ACHN (cell line): Measurements from ENCODE around the gene LRRN4CL.
A peak's percentile ranks its signal among the peaks of the same experiment; 100 is the strongest.
"Not testable (repeated sequence)": the region's sequence is repeated elsewhere in the genome, so short reads cannot be mapped to it uniquely, and the experiment has no call there.

Source experiments
- DNase-seq: peaks from one replicate; pipeline ENCODE4 v3.0.0-alpha.2; 2015
- in situ Hi-C: cut with HindIII; loops from 2 replicates; pipeline ENCODE4 v1.10.0; 2017; ENCODE audit warnings: low sequenced_read_pairs, low pct_ligation_motif_present, low pct_unique_long_range_greater_than_20kb

LRRN4CL gene

DNA sequence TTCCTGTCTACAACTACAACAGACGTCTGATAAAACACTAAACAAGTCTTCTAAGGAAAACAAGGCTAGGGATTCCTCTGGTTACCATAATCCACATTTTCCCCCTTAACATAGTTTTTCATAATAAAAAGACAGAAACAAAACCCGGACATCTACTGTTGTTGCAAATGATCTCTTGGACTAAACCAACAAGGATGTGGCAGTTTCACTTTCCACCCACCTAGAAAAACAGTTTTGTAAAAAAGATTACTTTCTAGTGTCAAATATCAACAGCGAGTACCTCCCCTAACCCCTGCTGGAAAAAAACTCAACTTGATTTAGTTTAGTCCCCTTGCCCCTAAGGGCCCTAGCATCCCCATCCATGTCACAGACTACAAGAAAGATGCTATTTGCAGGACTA lies 23.5 kb upstream of the LRRN4CL start:
- in situ Hi-C loops, result loop anchor here (5.0 kb wide), 1 partner anchor 41 kb away; the partner anchor contains the start of genes LBHD1 and UQCC3
- DNase-seq, result no peak

DNA sequence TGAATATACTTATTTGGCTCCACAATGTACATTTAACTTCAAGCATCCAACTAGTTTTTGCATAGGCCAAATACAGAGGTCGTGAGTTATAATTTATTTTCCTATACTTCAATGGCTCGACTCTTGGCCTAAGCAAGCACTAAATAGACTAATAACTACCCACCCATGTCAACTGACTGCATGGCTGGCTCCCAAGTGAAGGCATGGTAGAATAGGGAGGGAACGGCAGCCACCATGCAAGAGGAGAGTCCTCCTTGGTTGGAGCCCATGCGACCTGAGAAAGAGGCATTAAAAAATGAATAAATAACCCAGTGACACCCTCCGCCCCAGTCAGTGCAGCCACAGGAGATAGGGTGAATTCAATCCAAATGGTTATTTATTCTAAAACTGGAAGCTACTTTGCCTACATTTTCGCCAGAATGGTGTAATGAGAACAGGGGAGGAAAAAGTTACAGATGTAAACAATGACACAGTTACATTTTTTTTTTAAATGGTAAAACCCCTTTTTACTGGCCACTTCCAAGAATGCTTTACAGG lies 23.0 kb upstream of the LRRN4CL start:
- in situ Hi-C loops, result loop anchor here (5.0 kb wide), 1 partner anchor 40 kb away; the partner anchor contains the start of genes LBHD1 and UQCC3
- DNase-seq, result no peak

DNA sequence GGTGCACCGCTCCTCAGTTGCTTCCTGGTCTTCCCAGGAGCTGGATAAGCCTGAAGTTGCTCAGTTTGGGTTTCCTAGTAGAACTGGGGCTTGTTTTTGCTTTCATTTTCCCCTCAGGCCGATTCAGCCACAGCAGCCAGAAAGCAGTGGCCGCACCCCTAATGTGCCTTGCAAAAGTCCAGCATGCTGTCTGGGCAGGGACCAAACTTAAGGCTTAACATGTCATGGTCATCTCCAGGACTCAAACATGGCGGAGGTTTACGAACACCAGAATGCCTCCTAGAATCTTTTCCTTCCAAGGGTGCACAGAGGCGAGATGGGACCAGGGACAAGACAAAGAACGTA lies 20.6 kb upstream of the LRRN4CL start:
- DNase-seq, result no peak
- in situ Hi-C loops, result loop anchor here (5.0 kb wide), 1 partner anchor 38 kb away; the partner anchor contains the start of genes LBHD1 and UQCC3

DNA sequence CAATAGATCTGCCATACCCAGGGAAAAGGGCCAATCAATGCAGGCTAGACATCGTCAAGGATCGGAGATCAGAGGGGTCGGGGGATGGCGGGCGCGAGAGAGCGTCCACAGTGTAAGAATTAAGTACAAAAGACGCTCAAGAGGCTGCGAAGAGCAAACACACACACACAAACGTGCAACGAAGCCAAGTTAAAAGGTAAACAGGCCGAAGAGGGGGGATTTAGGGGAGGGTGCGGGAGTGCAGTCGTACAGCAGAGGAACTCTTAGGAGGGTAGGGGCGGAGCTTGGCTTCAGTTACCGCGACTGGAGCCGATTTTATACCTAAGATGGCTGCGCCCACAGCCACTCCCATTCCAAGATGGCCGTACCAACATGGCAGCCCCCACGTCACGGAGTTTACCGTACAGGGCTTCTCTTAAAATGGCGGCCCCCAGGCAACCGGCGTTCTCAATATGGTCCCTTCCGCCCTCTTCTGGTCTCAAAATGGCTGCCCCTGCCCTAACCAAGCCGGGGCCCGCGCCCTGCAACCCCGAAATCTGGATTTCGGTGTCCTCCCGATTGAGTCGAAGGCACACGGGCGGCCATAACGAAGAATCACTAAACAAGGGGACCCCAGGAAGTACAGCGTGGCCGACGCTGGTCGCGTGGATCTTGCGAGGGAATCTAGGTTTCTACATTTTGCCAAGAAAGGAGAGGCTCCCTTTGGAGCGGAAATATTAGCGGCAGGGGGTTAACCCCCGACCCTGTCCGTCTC lies 20.1 kb upstream of the LRRN4CL start:
- in situ Hi-C loops, result no loop called here
- peak; percentile 95 for DNase-seq

DNA sequence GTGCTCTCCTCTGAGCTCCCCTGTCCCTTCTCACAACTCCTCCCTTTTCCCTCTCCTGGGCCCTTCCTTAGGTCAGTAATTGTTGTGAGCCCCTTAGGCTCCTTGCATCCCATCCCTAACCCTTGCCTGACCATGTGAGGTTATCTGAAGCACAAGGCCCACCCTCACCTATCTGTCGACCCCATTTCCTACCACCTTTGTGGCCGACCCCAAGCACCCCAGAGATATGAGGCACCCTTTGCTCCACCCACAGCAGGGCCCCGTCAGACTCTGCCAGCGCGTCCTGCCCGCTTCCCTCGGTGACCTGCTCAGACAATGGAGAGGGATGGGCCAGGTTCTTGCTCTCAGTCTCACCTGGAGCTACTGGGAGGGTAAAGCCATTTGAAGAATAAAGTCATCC lies 19.5 kb upstream of the LRRN4CL start:
- DNase-seq, result no peak
- in situ Hi-C loops, result no loop called here

DNA sequence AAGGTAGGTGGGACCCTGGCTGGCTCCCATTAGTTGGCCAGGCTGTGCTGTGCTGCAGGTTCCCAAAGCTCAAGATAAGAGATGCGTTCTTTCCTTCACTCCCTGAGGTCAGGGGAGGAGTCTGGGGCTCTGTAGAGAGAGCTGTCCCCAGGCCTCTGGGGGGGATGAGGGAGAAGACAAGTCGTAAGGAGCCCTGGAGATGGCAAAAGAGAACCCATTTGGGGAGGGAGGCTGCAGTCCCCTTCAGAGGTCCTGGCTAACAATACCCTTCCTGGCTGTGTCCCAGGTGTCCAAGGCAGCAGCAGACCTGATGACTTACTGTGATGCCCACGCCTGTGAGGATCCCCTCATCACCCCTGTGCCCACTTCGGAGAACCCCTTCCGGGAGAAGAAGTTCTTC lies 19.1 kb upstream of the LRRN4CL start:
- in situ Hi-C loops, result no loop called here
- no peak for DNase-seq

DNA sequence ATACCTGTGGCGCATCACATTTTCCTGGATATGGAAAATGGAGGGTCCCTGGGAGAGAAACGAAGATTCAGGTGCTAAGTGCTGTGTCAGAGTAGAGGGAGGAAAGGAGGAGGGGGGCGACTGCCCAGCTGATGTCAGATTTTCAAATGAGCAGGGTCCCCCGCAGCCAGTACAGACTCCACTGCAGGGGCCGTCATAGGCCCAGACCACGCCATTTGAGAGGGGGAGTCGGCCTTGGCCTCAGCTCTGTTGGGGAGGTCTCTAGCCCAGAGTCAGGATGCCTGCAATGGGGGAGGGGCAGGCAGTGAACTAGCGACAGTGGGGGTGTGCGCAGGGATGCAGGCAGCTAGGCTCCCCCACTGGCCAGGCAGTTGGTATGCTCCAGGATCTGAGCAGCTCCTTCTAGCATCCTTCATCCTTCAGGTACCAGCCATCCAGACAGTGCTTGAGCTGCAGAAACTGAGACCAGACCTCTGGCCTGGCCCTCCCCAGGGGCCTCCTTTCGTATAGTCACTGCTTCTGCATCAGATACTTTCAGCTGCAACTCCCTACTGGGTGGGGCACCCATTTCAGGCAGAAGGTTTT lies 18.0 kb upstream of the LRRN4CL start, which contains the start of the genes BSCL2 and GNG3:
TSS of gene BSCL2 (minus strand) at position 148 of the 585 bp plus-strand sequence. CDS start 229 bp downstream, outside the sequence.
TSS of gene GNG3 (plus strand) at position 400 of the 585 bp plus-strand sequence. CDS start 620 bp downstream, outside the sequence.
- no peak for DNase-seq
- in situ Hi-C loops, result no loop called here

DNA sequence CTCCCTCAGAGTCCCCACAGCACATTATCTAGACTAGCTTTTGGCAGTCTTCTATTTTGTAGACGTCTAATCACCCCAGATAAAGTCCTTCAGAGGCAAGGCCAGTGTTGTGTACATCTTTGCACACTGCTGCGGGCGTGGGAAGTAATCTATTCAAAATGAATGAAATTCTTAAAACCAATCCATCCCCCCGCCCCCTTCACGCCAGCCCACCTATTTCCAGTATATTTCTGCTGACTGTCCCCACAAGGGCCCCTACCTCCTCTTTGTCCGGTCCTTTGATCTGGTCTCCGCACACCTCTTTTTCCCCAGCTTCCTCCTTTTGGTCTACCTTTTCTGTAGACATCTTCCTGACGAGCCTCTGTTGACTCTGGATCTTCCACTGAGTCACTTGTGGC lies 17.5 kb upstream of the LRRN4CL start:
- DNase-seq, result no peak
- in situ Hi-C loops, result no loop called here

DNA sequence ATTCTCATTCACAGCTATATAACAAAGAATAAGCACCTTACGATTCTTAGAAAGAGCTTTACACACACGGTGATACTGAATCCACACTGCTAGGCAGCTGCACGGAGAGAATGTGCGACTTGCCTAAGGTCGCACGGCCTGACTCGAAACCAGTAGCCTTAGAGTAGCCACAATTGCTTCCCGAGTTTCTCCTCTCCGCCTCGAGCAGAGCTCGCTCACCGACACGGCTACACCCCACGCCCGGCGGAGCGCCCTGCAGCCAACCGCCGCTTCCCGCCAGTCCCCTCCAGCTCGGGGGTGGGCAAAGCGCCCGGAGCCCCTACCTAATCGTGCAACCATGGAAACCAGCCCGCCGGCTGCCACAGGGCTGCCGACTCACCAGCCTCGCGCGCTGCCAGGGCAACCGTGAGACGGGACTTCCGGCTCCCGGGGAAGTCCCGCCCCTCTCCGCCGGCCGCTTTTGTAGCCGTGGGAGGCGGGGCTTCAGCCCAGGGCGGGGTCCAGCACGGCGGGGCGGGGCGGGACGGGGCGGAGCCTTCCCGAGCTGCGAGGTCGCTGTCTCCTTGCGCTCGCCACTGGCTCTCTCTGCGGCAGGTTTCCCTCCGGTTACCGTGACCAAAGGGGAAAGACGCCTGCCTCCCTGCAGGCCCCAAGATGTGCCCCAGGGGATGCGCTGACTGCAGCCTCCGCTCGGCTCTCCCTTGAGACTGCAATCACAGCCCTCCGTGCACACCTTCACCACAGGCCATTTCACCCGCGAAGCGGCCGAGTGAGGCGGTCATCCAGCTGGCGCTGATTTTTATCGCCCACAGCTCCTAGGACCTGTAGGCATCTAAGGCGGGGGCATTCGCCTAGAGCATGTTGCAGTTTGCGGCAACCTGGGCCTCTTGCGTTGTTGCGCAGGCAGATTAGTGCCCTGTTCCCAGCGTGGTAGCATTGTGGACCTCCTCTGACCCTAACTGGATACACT lies 16.8 kb upstream of the LRRN4CL start:
- in situ Hi-C loops, result no loop called here
- peak; percentile 90 for DNase-seq

DNA sequence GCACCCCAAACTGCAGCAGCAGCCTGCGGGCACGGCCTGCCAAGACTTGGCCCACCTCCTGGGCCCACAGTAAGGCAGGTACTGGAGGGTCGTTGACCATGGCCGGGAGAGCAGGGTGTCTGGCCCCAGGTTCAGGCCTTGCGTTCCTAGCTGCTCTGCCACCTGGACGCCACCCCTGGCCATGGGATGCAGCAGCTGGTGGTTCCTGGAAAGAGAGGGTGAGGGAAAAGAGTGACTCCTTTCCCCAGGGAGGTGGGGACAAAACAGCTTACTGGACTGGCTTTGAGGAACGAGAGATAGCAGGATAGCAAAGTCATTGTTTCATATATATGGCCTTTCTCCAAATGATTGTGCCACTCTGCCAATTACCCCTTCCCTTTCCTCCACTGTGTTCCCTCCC lies 16.1 kb upstream of the LRRN4CL start:
- in situ Hi-C loops, result no loop called here
- no peak for DNase-seq

DNA sequence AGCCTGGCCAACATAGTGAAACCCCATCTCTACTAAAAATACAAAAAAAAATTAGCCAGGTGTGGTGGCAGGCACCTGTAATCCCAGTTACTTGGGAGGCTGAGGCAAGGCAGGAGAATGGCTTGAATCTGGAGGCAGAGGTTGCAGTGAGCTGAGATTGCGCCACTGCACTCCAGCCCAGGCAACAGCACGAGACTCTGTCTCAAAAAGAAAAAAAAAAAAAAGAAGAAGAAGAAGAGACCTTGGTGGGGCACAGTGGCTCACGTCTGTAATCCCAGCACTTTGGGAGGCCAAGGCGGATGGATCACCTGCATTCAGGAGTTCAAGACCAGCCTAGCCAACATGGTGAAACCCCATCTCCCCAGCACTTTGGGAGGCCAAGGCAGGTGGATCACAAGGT lies 14.6 kb upstream of the LRRN4CL start:
- DNase-seq, in situ Hi-C loops: not testable (repeated sequence)

DNA sequence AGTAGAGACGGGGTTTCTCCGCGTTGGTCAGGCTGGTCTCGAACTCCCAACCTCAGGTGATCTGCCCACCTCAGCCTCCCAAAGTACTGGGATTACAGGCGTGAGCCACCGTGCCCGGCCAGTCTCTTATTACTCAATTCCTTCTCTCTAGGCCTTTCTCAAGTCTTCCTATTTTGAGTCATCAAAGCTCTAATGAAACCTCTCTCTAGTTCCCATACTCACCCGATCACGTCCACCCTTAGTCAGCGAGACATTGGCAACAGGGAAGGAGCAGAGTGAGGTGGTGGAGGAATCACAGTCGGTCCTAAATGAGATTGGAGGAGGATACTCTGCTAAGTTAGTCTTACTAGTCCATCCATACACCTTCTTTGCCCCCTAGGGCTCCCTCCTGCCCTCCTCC lies 12.9 kb upstream of the LRRN4CL start:
- in situ Hi-C loops, result no loop called here
- DNase-seq, result no peak

DNA sequence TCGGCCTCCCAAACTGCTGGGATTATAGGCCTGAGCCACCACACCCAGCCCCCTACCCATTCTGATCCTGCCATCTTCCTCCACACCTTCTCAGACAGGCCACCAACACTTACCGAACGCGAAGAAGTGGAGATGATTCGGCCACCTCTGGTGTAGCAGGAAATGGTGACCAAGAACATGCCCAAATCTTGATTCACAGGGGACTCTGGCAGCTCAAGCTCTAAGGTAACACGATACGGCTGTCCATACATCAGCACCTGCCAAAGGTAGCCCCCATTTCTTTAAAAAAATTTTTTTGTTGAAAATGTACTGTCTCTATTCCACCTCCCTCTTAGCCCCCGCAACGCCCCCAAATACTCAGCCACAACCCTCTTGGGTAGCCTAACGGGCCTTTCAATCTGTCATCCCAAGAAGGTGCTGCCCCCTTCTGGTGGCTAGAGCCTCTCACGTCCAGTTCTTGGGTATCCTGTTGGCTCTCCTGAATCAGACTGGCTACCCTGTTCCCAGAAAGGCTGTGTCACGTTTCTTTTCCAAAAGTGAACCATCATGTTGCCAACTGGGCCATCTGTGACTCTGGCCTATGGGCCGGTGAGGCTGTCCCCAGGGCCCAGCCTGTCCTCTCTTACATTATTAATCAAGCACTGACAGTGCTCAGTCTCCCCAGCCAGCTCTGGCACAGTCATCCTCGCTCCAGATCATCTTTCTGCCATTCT lies 5.3 kb upstream of the LRRN4CL start:
- peak; percentile 65 for DNase-seq
- in situ Hi-C loops, result no loop called here

DNA sequence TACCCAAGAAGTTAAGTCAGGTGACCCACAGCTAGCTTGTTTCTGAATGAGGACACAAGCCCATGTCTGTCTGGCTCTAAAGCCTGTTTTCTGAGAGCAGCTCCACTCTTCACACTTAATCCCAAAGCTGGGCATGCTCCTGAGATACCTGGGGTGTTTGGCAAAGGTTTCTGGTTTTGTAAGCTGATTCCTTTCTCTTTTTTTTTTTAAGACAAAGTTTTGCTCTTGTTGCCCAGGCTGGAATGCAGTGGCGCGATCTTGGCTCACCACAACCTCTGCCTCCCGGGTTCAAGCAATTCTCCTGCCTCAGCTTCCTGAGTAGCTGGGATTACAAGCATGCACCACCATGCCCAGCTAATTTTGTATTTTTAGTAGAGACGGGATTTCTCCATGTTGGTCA lies 4.3 kb upstream of the LRRN4CL start:
- in situ Hi-C loops, DNase-seq: not testable (repeated sequence)

DNA sequence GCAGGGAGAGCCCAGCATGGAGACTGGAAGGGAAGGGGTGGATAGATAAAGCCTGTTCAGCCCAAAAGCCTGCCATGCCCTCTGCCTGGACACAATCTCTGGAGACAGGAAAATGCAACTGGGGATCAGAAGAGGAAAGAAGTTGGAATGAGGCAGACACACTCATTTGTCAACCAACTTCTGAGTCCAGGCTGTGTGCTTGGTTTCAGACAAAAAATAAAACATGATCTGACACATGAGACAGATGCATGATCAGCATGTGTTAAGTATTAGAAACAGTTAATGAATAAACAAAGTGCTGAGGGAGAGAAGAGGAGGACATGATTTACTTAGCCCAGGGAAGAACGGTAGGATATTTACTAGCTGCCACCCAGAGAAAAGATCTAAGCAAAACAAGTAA lies 839 bp downstream of the LRRN4CL start:
- no peak for DNase-seq
- in situ Hi-C loops, result no loop called here

DNA sequence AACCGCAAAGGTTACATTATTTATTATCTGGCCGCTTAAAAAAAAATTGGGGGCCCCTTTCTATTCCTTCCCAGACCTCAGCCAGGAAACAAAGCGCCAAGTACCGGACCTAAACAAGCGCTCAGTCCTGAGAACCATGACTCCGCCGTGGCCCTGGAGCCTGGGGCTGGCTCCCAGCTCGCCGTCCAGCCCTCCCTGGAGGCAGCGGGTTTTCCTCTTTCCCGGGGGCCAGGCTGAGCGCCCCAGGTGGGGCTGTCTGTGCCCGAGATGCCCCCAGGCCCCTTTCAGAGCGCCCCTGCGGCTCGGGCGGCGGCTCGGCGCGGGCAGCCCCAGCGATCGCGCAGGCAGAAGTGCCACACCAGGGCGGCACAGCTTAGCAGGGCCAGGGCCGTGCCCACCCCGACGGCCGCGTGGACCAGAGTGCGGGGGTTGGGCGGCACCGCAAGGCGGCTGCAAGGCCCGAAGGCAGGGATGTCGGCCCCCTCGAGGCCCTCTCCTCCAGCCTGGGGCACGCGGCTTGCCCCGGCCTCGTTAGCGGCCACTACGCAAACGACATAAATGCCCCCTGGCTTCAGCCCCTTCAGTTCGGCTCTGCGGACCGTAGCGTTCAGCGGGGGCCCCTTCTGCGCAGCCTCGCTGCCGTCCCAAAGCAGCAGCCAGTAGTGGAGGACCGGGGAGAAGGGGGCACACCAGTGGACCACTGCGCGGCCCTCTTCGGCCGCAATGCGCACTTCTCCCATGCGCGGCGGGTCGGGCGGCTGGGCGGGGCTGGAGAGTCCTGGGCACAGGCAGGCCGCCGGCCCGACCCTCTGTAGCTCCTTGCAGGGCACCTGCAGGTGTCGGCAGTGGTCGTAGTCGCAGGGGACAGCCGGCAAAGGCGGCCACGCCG lies 1.6 kb downstream of the LRRN4CL start:
- DNase-seq, result no peak
- in situ Hi-C loops, result no loop called here

DNA sequence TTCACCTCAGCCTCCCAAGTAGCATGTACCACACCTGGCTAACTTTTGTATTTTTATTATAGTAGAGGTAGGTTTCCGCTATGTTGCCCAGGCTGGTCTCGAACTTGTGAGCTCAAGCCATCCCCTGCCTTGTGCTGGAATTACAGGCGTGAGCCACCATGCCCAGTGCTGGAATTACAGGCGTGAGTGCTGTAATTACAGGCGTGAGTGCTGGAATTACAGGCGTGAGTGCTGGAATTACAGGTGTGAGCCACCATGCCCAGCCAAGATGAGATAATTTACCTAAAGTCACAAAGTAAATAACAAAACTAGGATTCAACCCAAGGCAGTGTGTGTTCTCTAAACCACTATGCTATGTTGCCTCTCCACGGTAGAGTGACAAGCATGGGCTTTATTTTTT lies 6.8 kb downstream of the LRRN4CL start:
- in situ Hi-C loops, result no loop called here
- no peak for DNase-seq
